Lung microvascular endothelial cell (primary cell): Measurements from ENCODE around the gene P2RX7. TPM values are rescaled to one million over a fixed set of nuclear protein-coding genes. Genes with fewer than 3 reads are reported as not detected.
A peak's percentile ranks its signal among the peaks of the same experiment; 100 is the strongest.
"Not testable (repeated sequence)": the region's sequence is repeated elsewhere in the genome, so short reads cannot be mapped to it uniquely, and the experiment has no call there.

ENCODE experiments used
- DNase-seq, 2 donors: peaks; one replicate each; pipeline versions ENCODE4 v3.0.0 to v3.0.0-alpha.2; 2010; ENCODE audit warnings: low read depth in 2 of 2
- total RNA-seq: library from RNA; depleted of rRNA; stranded (reverse); fragments of >200 nt; gene quantifications from 2 replicates; pipeline ENCODE4 v1.2.1, GENCODE V29; 2014

P2RX7 gene
- total RNA-seq, 1 donor from 2014 or later = 7.1 TPM

DNA sequence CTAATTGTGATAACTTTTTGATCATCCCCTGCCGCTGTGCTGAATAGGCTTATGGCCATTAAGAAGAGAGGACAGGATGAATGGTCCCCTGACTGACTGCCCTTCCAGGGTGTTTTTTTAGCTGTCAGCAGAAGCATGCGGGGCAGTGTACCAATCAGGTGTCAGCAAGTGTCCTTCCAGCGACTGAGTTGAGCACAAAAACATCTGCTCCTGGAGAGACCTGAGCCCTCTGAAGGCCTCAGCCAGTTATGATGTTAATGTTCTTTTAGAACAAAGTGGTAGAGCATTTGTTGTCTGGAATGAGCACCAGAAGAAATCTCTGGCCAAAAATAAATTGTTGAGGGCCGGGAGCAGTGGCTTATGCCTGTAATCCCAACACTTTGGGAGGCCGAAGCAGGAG lies 37.5 kb downstream of the P2RX7 start:
- no peak for DNase-seq

DNA sequence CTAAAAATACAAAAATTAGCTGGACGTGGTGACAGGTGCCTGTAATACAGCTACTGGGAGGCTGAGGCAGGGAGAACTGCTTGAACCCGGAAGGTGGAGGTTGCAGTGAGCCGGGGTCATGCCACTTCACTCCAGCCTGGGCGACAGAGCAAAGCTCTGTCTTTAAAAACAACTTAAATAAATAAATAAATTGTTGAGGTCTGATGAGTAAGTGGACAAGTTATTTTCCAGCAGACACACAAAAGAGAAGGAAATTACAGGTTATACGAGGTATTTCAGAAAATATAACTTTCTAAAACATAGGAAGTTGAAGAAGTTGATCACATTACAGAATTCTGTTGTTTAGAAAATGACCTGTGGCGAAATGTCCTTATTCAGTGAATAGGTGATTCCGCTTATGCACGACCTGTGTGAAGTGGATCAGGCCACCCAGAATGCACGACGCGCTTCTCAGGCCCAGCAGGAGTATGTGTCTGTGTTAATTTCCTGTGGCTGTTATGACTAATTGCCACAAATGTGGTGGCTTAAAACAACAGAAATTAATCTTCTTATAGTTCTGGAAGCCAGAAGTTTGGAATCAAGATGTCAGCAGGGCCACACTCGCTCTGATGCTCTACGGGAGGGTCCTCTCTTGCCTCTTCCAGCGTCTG lies 38.1 kb downstream of the P2RX7 start:
- DNase-seq = peak; percentile 87 to 88

- DNase-seq = no peak
These were observed 39.5 kb downstream of the P2RX7 start for GRCh38 chr12:121172145-121172544.

- no peak for DNase-seq
These were observed 42.9 kb downstream of the P2RX7 start for GRCh38 chr12:121175383-121176119.

GRCh38 chr12:121176826-121177529 lies 44.3 kb downstream of the P2RX7 start:
- peak; percentile 26 to 71 for DNase-seq

GRCh38 chr12:121181181-121181580 lies 48.5 kb downstream of the P2RX7 start:
- DNase-seq = peak in 1 of 2 donors; percentile 88

GRCh38 chr12:121182222-121182893 lies 49.7 kb downstream of the P2RX7 start:
- DNase-seq = no peak

DNA sequence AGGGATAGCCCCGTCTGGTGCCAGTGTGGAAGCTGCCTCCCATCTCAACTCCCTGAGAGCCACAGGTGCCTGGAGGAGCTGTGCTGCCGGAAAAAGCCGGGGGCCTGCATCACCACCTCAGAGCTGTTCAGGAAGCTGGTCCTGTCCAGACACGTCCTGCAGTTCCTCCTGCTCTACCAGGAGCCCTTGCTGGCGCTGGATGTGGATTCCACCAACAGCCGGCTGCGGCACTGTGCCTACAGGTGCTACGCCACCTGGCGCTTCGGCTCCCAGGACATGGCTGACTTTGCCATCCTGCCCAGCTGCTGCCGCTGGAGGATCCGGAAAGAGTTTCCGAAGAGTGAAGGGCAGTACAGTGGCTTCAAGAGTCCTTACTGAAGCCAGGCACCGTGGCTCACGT lies 51.7 kb downstream of the P2RX7 start:
- no peak for DNase-seq

- DNase-seq = no peak
These were observed 52.6 kb downstream of the P2RX7 start for GRCh38 chr12:121184984-121185889.

- DNase-seq = peak; percentile 36 to 74
These were observed 54.1 kb downstream of the P2RX7 start for GRCh38 chr12:121186826-121187225.

DNA sequence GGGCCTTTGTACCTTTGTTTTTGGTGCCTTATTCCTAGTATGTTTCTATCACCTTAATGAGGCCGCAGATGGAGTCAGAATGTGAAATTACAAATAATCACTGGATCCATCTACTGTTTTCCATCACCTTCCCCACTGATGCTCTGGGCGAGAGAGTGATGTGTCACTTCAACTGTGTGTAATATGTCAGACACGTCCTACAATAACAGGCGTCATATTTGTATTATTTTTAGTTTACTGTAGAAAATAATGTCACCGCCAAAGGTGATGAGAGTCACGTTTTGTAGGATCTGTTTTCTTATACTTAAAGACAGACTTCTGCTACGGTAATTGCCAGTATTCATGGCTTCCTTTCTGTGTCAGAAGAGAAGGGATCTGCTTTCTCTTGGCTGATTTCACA lies 54.8 kb downstream of the P2RX7 start:
- DNase-seq = peak; percentile 35 to 75

- no peak for DNase-seq
These were observed 55.6 kb downstream of the P2RX7 start for GRCh38 chr12:121188227-121188626.

DNA sequence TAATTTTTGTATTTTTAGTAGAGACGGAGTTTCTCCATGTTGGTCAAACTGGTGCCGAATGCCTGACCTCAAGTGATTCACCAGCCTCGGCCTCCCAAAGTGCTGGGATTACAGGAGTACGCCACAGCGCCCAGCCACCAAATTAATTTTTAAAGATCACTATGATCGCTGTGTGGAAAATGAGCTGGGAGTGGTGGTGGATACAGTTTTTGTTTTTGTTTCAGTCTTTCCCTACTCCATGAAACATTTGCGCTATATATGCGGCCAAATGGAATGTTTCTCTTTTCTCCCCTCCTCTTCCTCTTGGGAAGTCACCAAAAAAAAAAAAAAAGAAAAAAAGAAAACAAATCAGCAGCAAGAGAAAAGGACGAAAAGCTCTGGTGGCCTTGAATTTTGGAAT lies 56.5 kb downstream of the P2RX7 start:
- peak in 1 of 2 donors; percentile 88 for DNase-seq

DNA sequence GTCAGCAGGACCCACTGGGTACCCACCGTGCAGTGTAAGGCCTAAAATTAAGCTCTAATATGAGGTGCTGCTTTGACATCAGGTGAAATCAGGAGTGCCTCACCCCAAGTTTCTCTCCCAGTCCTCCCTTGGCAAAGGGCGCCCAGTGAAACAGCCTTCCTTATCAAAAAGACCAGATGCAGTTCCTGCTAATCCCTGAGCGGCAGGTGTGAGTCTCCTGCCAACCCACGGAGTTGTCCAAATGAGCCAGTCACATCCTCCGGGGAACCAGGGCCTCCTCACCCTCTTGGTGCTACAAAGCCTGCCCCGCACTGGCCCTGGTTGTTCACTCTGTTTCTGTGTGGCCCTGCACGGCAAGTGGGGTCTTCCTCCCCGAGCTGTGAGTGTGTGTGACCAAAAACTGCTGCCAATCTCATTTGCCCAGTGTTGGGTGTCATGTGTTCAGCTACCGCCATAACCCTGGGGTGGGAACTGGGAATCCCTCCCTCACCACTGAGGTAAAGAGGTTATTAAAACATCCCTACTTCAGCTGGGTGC lies 57.0 kb downstream of the P2RX7 start:
- DNase-seq = peak in 1 of 2 donors; percentile 74

DNA sequence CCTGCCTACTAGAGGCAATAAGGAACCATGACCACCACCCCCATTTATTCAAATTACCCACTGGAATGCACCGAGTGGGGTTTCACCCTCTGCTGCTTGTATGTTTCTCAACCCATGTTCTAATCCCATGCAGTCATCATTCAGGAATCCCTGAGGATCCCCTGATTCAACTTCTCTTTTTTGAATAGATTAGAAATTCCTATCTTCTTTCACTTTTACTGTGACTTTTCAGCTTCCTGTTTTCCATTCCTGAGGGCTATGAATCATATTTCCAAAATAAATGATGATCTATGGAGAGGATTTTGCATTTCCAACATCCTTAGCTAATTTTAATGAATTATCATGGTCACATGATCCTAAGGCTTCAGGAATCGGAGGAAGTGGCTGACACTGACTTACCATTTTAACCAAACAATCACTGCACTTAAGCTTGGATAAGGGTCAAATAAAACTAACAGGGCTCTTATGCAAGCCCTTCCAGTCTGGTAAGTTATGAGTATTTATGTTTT lies 57.9 kb downstream of the P2RX7 start:
- peak; percentile 91 to 94 for DNase-seq

- no peak for DNase-seq
These were observed 58.5 kb downstream of the P2RX7 start for GRCh38 chr12:121191151-121191550.

- peak; percentile 84 to 93 for DNase-seq
These were observed 64.2 kb downstream of the P2RX7 start for GRCh38 chr12:121196902-121197301.

DNA sequence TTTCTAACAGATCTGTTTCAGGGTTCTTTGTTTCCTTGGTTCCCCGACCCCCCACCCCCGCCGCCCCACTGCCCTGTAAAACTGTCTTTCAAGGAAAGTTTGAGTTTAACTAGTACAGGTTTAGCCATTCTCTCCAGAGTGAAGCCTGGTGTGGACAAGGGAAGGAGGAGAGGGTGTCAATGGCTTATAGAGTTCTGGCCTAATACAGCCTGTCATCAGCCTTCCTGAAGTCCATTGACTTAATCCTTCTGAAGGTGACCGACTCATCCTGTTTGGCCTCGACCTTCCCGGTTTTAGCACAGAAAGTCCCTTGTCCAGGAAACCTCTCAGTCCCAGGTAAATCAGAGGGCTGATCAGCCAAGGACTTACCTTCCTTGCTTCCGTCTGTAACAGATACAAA lies 66.3 kb downstream of the P2RX7 start:
- no peak for DNase-seq

DNA sequence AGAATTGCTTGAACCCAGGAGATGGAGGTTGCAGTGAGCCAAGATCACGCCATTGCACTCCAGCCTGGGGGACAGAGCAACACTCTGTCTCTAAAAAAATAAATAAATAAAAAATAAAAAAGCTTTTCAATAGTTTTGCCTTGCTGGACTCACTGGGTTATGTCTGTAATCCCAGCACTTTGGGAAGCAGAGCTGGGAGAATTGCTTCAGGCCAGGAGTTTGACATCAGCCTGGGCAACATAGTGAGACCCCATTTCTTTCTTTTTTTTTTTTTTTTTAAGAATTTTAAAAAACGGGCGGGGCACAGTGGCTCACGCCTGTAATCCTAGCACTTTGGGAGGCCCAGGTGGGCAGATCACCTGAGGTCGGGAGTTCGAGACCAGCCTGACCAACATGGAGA lies 68.5 kb downstream of the P2RX7 start:
- DNase-seq = not testable (repeated sequence)
